Coronary artery (tissue), 2 donors: ENCODE results near the gene LLGL2.

Experiments
- DNase-seq: peaks from one replicate; pipeline ENCODE4 v3.0.0-alpha.2; 2017; ENCODE audit warnings: low spot score
- H3K27ac ChIP-seq, 2 donors: fragments of 200-600 bp; sonication (generic); one replicate each; pipeline ENCODE4 v1.5.1; 2016 to 2019
- H3K4me3 ChIP-seq: fragments of 200-600 bp; sonication (generic); 2 replicates; pipeline ENCODE4 v1.5.1; 2016; ENCODE audit warnings: mild to moderate bottlenecking, moderate library complexity
- CTCF ChIP-seq: fragments of 200-600 bp; sonication (generic); IDR thresholded peaks from one replicate; pipeline ENCODE4 v1.5.1; 2019; ENCODE audit warnings: antibody characterized with exemption

The LLGL2 gene

DNA sequence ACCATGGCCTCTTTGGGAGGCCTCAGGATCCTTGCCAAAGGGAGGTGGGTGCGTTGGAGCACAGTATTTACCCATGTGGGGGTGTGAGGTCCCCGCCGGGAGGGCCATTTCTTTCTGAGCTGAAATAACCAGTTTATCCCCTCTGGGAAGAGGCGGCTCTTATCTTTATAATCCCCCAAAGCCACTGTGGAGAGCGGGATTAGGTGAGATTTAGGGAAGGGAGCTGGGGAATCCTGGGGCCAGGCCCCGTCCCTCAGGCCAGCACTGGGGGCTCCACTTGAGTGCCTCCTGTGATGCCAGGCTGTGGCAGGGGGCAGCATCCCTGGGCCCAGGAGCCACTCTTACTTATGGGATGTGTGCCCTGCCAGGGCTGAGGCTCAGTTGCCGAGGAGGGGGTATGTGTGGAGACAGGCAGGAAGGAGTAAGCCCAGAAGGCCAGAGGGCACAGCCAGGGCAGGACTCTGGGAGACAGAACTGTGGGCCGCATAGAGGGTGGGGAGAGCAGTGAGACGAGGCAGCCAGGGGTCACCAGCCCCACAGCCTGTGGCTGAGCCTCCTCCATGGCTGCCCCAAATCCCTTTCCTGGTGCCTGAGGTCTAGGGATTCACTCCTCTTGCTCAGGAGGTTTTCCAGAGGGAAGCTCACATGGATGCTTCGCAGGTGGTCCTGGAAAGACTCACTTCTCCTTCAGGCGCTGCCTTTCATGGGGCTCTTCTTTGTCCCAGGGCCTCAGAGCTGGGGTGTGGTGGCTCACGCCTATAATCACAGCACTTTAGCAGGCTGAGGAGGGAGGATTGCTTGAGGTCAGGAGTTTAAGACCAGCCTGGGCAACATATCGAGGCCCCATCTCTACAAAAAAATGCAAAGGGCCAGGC is 44.1 kb upstream of the LLGL2 start:
- no peak overlapping the region for H3K4me3 ChIP-seq
- no peak for TF ChIP-seq CTCF
- peak overlapping the region in 1 of 2 donors; percentile 70 for H3K27ac ChIP-seq
- DNase-seq, result no peak

DNA sequence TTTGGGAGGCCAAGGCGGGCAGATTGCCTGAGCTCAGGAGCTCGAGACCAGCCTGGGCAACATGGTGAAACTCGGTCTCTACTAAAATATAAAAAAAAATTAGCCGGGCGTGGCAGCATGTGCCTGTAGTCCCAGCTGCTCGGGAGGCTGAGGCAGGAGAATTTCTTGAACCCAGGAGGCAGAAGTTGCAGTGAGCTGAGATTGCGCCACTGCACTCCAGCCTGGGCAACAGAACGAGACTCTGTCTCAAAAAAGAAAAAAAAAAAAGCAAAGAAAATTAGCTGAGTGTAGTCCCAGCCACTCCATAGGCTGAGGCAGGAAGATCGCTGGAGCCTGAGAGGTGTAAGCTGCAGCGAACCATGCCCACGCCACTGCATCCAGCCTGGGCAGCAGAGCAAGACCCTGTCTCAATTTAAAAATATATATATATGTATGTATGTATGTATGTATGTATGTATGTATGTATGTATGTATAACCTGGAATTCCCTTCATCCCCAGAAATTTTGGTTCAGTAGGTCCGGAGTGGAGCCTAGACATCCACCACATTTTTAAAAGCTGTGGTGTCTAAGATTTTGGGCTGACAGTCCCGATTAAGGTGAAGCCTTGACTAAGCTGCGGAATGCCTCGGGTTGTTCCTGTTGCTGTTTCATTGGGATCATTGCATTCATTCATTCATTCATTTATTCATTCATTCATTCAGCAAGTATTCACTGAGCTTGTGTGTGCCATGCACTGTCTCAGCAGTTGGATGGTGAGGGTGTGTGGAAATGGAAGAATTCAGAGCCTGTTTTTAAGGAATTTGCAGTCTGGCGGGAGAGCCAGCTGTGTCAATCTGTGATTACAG is 43.2 kb upstream of the LLGL2 start:
- no peak for TF ChIP-seq CTCF
- no peak for DNase-seq
- no peak overlapping the region for H3K4me3 ChIP-seq
- peak overlapping the region in 1 of 2 donors; percentile 70 for H3K27ac ChIP-seq

- DNase-seq, result peak; percentile 68
- TF ChIP-seq CTCF, result no peak
- H3K4me3 ChIP-seq, result no peak overlapping the region
- peak overlapping the region in 1 of 2 donors; percentile 17 for H3K27ac ChIP-seq
Measured at GRCh38 chr17:75485688-75486087, 39.8 kb upstream of the LLGL2 start.

DNA sequence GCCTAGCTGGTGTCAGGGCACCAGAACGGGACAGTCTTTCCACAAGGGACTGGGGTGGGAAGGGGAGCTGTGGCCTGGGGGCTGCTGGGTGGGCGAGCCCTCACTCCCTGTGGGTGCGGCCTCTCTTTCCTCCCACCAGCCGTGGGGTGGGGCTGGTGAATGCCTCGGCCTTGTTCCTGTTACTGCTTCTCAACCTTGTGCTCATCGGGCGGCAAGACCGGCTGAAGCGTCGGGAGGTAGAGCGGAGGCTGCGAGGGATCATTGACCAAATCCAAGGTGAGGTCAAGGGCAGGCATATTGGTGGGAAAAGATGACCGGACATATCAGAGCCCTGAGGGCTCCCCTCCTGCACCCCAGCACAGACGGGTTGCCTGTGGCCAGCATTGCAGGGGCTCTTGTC is 39.3 kb upstream of the LLGL2 start:
- DNase-seq, result peak; percentile 67
- no peak overlapping the region for H3K4me3 ChIP-seq
- TF ChIP-seq CTCF, result no peak
- H3K27ac ChIP-seq, result peak overlapping the region in 1 of 2 donors; percentile 17

GRCh38 chr17:75486951-75487350 is 38.5 kb upstream of the LLGL2 start:
- peak overlapping the region in 1 of 2 donors; percentile 17 for H3K27ac ChIP-seq
- no peak for TF ChIP-seq CTCF
- DNase-seq, result no peak

DNA sequence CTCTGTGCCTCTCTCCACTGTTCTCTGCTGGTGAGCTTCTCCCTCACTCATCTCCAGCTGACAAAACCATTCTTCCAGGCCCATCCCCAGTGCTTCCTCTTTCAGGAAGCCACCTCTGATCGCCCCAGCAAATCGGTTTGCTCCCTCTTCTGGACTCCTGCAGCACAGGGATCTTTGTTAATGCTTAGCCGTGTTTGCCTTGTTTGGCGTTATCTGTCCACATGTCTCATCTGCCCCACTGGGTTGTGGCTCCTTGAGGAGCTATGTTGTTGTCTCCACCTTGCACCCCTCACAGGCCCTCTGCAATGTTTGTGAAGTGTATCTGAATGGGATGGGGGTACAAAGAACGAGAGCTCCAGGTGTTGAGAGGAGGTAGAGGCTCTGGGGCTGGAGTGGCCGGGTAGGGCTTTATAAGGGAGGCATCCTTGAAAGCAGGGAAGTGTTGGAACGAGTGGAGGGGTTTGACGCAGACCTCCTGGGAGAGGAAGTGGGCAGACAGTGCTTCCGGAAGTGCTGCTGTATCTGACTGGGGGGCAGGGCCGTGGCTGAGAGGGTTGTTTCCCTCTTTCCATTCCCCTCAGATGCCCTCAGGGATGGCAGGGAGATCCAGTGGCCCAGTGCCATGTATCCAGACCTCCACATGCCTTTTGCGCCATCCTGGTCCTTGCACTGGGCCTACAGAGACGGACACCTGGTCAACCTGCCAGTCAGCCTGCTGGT is 38.0 kb upstream of the LLGL2 start:
- no peak for TF ChIP-seq CTCF
- peak overlapping the region in 1 of 2 donors; percentile 17 for H3K27ac ChIP-seq
- peak; percentile 70 for DNase-seq
- H3K4me3 ChIP-seq, result no peak overlapping the region

More at GRCh38 chr17:75486951-75487350, 38.5 kb upstream of the LLGL2 start:
- H3K4me3 ChIP-seq, result no peak overlapping the region
